ENCODE data around the gene MPDZ.

- no peak for TF ChIP-seq ZNF384 (IDR thresholded peaks at IDR 0.05)
- no peak for TF ChIP-seq BHLHE40 (IDR thresholded peaks at IDR 0.05; ENCODE audit: borderline replicate concordance)
- no peak for TF ChIP-seq CTBP1 (IDR thresholded peaks at IDR 0.05; ENCODE audit: borderline replicate concordance)
- no peak for TF ChIP-seq SP1 (IDR thresholded peaks at IDR 0.05)
- TF ChIP-seq FOXK2 (IDR thresholded peaks at IDR 0.05), result no peak
- TF ChIP-seq PKNOX1 (IDR thresholded peaks at IDR 0.05), result no peak
- no peak for TF ChIP-seq SUZ12 (IDR thresholded peaks at IDR 0.05)
- TF ChIP-seq FOXA1 (IDR thresholded peaks at IDR 0.05), result no peak
- no peak for TF ChIP-seq FOXM1 (IDR thresholded peaks at IDR 0.05; ENCODE audit: borderline replicate concordance)
- TF ChIP-seq ELF4 (IDR thresholded peaks at IDR 0.05), result no peak
- TF ChIP-seq ARNT (IDR thresholded peaks at IDR 0.05), result no peak
Measured at GRCh38 chr9:13083366-13083765, 196.1 kb downstream of the MPDZ start.
